GM19239 (cell line): ENCODE results near the gene RACGAP1.
A peak's percentile ranks its signal among the peaks of the same experiment; 100 is the strongest.

Experiments used
- DNase-seq: peaks from one replicate; pipeline ENCODE4 v3.0.0; 2011; ENCODE audit warnings: low spot score; ENCODE audit not compliant: insufficient read length
- FAIRE-seq: peaks from 2 replicates; lab custom pipeline; 2011; peaks lifted over from hg19 to GRCh38; lab: Jason Lieb, UNC

RACGAP1 gene

GRCh38 chr12:49946497-49946896 is 78.8 kb downstream of the RACGAP1 start:
- DNase-seq (no peak), FAIRE-seq (no peak)

GRCh38 chr12:49946086-49946485 is 79.2 kb downstream of the RACGAP1 start:
- no peak for DNase-seq

GRCh38 chr12:49945394-49946080 is 79.8 kb downstream of the RACGAP1 start:
- DNase-seq (peak; percentile 89), FAIRE-seq (peak; percentile 85)

More at GRCh38 chr12:49946086-49946485, 79.2 kb downstream of the RACGAP1 start:
- FAIRE-seq: no peak

- DNase-seq (no peak), FAIRE-seq (no peak)
These were observed 80.6 kb downstream of the RACGAP1 start for GRCh38 chr12:49944718-49945117.

- DNase-seq (no peak), FAIRE-seq (no peak)
These were observed 81.2 kb downstream of the RACGAP1 start for GRCh38 chr12:49944046-49944445.

GRCh38 chr12:49943625-49943960 is 81.7 kb downstream of the RACGAP1 start:
- no peak for FAIRE-seq
- DNase-seq: no peak

- FAIRE-seq (no peak), DNase-seq (no peak)
These were observed 82.2 kb downstream of the RACGAP1 start for GRCh38 chr12:49942921-49943624.

- DNase-seq: no peak
- FAIRE-seq: no peak
These were observed 82.8 kb downstream of the RACGAP1 start for GRCh38 chr12:49942512-49942893.

GRCh38 chr12:49941556-49942511 is 83.5 kb downstream of the RACGAP1 start:
- FAIRE-seq (no peak), DNase-seq (no peak)

- FAIRE-seq (no peak), DNase-seq (no peak)
These were observed 85.6 kb downstream of the RACGAP1 start for GRCh38 chr12:49939707-49940106.

GRCh38 chr12:49939307-49939706 is 86.0 kb downstream of the RACGAP1 start:
- DNase-seq (no peak), FAIRE-seq (no peak)
